Stimulated activated CD4-positive, alpha-beta T cell treated with anti-CD3 and anti-CD28 coated beads, Interleukin-2, amount 100 ng/mL, for 24 hours (primary cell): ENCODE results near the gene RDH13.

Source experiments
- DNase-seq, 2 donors: peaks; one replicate each; pipeline ENCODE4 v3.0.0-alpha.2; 2020

RDH13 gene

DNA sequence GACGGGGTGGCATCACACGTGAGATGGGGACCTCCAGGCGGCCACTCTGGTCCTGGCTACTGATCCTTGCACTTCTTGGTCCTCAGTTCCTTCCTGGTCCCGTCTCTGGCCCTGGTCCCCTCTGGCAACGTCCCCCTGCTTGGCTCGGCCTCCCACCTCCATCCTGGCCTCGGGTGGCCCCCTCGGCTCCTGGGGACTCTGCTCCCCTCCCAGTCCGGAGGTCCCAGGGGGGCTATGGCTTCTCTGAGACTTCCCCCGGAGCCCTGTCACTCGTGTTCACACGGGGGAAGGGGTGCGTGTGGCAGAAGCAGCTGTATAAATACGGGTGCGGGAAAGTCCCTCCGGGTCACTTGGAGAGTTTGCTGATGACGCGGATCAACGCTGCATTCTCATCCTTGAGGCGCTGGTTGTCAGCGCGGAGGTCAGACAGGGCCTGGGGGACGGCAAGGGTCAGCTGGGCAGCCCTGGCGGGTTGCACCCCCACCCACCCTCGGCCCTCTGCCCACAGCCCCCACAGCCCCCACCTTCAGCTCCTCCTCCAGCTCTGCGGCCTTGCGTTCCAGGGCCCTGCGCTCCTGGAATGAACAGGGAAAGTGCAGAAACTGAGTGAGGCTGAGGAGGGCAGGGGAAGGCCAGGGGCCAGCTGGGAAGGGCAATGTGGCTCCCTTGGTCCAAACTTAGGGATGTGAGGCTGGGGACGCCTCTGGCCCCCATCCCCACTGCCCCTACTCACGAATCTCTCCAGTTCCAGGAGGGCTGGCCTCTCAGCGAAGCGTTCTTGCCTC, 28.4 kb upstream of the RDH13 start:
- DNase-seq, result no peak

DNA sequence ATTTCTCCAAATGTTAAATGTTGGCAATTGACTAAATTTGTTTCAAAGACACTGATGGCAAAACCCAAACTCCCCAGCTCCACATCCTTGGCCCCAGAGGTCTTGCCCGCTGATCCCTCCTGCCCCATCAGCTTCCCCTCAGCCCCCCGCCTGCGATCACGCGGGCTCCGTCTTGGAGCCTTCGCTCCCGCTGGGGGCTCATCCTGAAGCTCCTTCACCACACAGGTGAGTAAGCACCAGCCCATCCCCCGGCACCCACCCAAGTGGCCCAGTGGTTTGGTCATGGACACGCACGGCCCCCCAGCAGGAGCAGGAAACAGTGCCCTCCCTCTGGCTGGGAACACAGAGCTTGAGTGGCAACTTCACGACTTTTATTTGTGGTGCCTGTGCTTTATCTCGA, 27.6 kb upstream of the RDH13 start:
- DNase-seq, result no peak

DNA sequence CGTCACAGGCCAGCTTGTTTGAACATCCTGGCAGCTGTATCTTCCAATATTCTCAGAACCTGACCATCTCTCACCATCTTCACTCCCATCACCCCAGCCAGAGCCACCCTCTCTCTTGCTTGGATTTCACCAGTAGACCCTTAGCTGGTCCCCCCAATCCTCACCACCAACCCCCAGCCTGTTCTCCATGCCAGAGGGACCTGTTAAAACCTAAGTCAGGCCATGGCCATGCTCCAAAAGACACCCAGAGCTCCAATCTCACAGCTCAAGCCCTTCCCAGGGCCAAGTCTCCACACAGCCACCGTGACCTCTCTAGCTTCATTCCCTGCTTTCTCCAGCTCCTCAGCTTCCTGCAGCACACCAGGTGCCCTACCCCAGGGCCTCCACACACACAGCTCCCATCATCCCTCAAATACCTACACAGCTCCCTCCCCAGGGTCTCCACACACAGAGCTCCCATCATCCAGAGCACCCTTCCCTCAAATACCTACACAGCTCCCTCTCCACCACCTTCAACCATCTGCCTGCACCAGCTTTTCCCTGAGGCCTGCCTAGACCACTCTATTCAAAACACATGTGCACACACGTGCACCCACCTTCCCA, 26.5 kb upstream of the RDH13 start:
- no peak for DNase-seq

DNA sequence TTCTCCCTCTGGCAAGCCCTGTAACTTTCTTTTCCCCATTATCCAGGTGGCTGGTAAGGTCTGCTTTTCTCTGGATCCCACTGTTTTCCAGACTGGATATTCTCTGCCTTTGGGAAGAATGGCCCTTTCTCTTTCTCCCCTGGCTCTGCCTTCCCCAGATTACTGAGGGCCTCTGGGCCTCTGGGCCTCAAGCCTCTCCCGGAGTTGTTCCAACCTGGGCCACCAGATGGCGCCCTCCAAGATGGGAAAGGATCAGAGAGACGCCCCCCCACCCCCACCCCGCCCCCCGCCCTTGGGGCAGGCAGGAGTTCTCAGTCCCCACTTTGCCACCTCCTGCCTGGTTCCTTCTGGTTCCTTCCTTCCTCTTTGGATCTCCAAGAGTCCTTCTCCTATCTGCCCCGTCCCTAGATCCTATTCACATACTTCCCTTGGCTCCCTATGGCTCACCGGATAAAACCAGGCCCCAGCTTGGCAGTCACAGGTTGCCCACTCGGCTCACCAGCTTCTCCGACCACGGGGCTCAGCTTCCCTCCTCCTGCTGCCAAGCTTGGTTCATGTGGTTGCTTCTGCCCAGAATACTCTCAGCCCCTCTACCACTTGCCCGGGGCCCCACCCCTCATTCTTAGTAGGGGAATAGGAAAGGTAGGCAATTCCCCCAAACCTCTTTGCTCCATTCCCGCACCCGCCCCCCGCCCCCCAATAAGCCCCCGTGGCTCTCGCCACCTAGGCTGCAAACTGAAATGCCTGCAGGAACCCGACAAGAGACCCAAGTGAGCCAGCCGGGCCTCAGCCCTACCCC, 25.8 kb upstream of the RDH13 start:
- DNase-seq, result peak; percentile 89 to 90

DNA sequence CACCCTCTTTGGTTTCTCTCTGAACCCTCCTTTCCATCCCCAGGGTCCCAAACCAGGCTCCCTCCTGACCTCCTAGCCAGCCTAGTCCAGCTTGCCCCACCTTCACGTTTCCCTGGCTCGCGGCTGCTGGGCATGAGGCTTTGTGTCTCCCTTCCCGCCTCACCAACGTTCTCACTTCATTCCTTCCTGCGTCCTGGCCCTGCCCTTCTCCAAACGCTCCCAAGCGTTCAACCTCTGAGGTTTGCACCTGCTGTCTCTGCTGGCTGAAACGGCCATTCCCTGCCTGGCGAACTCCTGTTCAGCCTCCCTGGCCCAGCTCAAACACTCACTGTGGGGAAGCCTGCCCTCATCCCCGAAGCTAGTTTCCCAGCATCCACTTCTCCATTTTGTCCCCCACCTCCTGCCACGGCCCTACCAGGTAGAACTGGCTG, 25.1 kb upstream of the RDH13 start:
- DNase-seq, result no peak

DNA sequence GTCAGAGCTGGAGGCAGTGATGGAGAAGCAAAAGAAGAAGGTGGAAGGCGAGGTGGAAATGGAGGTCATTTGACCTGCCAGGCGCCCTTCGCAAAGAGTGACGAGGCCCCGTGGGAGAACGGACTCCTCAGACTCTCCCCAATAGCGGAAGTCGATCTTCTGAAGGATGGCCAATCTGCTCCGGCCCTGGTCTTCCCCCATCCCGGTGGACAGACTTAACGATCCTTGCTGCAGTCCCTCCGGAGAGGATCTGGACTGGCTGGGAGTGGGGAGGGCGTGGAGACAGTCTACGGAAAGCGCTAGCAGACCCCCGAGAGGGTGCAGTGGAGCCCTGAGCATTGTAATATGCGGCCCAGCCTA, 24.6 kb upstream of the RDH13 start:
- DNase-seq, result no peak

DNA sequence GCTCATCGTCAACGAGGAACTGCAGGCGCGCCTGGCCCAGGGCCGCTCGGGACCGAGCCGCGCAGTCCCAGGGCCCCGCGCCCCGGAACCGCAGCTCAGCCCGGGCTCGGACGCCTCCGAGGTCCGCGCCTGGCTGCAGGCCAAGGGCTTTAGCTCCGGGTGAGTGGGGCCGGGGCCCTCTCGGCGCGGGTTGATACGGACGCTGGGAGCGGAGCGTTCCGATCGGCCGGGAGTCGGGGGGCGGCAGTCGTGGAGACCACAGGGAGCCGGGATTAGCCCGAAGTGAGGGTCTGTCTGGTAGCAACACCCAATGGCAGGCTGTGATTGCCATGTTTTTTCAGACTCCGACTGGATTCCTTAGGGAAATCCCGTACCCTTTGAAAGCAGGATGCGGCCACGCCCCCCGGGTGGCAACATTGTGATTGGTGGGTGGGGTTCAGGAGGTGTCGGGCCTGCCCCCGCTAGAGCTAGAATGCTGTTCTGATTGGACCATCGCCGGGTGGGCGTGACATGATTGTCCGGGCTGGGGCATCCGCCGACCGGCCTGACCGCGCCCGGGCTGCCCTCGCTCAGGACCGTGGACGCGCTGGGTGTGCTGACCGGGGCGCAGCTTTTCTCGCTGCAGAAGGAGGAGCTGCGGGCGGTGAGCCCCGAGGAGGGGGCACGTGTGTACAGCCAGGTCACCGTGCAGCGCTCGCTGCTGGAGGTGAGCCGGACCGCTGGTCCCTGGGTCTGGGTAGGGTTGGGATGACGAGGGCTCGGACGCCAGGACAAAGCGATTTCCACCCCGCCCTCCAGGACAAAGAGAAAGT, 24.0 kb upstream of the RDH13 start:
- DNase-seq, result peak; percentile 65 to 68

DNA sequence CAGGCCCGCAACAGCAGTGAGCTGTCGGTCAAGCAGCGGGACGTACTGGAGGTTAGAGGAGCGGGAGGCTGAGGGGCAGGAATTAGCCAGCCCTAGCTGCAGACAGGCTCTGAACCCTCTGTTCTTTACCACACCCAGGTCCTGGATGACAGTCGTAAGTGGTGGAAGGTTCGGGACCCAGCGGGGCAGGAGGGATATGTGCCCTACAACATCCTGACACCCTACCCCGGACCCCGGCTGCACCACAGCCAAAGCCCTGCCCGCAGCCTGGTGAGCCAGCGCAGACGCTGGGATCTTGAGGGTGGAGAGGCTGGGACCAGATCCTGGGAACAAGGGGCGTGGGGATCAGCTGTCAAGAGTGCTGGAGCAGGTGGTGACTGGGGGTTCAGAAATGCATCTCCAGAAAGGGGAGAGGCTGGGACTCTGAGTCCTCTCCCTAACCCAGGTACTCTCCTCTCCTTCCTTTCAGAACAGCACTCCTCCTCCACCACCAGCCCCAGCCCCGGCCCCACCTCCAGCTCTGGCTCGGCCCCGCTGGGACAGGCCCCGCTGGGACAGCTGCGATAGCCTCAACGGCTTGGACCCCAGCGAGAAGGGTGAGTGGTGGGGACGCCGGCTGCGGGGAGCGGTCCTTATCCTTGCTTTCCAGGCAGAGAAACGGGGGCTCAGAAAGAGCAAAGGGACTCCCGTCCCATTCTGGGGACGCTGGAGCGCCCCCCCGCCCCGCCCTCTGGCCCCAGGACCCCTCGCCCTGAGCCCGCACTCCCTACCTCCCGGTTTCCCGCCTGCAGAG, 23.2 kb upstream of the RDH13 start:
- no peak for DNase-seq

DNA sequence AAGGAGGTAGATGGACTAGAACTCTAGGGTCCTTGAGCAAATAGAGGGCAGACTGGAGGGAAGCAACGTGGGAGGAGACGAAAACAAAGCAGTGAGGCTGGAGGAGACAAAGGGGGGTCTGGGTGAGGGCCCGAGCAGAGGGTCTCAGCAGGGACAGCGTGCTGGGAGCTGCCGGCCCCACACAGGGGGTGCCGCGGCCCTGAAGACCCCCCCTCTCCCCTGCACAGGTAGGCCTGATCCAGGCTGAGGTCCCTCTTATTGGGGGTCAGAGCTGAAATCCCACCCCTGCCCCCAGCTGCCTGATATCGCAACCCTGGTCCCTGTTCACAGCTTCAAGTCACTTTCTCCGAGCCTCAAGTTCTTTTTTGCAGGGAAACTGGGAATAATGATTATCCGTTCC, 21.5 kb upstream of the RDH13 start:
- DNase-seq, result no peak

DNA sequence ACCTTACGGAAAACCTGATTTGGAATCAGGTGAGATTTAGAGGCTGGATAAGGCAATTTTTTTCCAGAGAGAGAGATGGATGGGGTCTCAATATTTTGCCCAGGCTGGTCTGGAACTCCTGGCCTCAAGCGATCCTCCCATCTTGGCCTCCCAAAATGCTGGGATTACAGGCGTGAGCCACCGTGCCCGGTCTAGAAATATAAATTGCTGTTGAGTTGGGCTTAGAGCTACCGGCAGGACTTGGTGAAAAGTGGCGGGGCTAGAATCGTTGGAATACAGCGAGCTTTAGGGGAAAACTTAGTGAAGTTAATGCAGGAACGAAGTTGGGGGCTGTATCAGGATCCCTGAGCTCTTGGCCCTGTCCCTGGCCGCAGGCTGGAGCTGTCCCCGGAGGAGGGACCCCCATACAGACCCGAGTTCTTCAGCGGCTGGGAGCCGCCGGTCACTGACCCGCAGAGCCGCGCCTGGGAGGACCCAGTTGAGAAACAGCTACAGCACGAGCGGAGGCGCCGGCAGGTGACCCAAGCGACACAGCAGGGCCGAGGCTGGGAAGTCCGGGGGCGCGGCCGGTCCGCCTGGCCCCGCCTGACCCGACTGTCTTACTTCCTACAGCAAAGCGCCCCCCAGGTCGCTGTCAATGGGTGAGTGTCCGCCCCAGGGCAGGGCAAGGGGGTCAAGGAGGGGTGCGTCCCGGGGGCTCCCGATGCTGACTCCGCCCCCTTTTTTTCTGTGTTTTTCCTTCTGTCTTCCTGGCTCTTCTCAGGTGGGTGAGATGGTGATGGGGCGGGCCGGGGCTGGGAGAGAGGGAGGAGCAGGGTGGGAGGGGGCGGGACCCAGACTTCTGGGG, 20.3 kb upstream of the RDH13 start:
- DNase-seq, result no peak

DNA sequence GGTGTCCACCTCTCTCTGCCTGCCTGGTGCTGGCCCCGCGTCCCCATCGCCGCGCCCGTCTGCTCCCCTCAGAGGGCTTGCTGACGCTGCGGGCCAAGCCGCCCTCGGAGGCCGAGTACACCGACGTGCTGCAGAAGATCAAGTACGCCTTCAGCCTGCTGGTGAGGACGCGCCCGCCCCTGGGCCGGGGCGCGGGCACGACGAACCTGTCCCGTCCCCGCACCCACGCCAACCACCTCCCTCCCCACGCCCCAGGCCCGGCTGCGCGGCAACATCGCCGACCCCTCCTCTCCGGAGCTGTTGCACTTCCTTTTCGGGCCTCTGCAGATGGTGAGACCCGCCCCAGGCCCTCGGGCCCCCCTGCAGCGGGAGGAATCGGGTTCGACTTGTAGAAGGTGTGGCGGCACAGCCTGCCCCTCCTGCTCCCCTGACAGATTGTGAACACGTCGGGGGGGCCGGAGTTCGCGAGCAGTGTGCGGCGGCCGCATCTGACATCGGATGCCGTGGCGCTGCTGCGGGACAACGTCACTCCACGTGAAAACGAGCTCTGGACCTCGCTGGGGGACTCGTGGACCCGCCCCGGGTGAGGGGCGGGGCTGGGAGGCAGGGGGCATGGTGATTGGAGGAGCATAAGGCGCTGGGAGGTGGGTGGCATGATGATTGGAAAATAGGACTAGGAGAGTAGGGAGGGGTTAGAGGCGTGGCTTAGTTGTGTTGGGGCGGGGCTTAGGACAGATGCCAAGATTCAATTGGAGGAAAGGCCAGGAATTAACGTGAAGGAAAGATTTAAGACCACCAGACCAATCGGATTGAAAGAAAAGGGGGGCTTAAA, 19.3 kb upstream of the RDH13 start:
- DNase-seq, result peak; percentile 53 to 64

DNA sequence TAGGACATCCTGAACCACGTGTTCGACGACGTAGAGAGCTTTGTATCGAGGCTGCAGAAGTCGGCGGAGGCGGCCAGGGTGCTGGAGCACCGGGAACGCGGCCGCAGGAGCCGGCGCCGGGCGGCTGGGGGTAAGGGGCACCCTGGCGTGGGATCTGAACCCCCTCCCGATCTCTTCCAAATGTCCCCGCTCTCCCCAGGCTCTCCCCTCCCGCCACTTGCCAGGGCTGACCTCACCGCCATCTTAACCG, 18.7 kb upstream of the RDH13 start:
- no peak for DNase-seq

DNA sequence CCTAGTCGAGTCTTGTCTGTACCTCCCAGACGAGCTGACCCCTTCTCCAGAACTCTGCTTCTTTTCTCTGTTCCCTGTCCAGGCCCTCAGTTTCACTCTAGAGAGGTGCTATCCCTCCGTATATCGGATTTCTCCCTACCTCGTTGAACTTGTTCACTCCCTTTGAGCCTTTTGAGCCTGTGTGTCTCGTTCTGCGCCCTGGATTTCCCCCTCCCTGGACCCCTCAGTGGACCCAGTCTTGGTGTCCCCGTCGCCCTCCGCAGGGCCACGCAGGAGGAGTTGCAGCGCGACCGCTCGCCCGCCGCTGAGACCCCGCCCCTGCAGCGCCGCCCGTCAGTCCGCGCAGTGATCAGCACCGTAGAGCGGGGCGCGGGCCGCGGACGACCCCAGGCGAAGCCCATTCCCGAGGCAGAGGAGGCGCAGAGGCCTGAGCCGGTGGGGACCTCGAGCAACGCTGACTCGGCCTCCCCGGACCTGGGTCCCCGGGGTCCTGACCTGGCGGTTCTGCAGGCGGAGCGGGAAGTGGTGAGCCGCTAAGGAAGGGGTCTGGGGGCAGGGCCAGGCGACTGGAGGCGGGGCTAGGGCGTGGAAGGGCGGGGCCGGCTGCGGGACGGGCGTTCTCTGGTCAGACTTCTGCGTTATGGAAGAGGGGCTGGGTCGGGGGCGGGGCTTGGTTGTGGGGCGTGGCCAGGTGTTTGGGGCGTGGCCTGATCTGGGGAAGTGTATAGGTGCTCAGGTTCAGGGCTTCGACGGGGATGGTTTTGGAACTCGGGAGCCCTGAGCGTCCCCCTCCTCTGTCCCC, 18.2 kb upstream of the RDH13 start:
- peak; percentile 85 to 90 for DNase-seq

DNA sequence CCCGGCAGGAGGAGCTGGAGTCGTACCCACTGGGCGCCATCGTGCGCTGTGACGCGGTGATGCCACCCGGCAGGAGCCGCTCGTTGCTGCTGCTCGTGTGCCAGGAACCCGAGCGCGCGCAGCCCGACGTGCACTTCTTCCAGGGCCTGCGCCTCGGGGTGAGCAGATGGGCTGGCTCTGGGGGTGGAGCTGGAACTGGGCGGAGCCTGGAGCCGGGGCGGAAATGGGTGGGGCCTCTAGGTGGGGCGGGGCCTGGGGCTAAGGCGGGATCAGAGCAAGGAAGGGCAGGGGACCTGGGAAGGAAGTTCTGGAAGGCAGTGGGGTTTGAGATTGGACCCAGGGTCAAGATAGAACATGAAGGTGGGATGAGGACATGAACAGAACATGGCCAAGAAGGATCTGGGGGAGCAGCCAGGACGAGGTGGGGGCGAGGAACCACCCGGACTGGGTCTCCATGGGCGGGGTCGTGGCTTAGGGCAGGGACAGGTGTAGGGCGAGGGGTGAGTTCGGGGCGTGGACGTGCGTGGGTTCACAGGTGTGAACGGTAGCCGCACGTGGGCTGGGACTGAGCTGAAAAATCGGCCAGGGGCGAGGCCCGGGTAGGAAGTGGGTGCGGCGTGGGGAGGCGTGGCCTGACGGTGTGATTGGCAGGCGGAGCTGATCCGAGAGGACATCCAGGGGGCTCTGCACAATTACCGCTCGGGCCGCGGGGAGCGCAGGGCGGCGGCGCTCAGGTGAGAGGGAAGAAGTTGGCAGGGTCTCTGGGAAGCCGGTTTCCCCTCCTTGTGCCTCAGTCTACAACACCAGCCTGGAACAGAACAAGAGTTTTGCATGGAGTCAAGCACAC, 17.4 kb upstream of the RDH13 start:
- peak; percentile 61 to 76 for DNase-seq

DNA sequence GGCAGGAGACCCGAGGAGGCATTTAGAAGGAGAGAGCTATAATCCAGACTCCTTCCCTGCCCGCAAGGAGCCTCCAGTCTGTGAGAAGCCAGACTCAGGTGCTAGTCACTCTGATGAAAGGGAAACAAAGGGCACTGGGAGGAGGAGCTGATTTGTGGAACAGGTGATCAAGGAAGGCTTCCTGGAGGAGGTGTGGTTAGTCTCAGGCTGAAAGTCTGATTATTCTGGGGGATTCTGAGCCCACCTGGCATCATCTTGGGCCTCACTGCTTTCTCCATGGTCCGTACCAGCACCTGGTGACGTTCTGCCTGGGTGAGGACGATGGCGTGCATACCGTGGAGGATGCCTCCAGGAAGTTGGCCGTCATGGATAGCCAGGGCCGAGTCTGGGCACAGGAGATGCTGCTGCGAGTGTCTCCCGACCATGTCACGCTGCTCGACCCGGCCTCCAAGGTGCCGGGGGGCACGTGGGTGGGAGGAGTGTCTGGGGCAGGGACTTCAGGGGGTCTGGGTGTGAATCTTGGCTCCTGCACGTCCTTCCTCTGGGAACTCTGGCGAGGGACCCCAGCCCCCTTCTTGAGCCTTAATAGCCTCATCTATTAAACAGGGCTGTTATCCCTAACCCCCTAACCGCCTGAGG, 16.6 kb upstream of the RDH13 start:
- no peak for DNase-seq

DNA sequence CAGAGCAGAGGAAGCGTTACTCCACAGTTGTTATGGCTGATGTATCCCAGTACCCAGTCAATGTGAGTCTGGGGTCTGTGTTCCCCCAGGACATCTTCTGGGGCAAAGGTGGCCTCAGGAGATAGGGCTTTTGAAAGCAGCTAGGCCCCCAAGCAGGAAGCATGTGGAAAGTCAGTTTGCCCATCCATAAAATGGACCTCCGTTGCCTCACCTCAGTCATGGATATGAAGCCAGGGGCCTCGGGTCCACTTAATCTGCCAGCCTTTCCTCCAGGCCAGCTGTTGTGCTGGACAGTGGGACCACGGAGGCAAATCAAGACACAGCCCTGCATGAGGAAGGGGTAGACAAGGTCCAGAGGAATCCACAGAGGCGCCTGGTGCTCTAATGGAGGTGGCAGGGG, 16.0 kb upstream of the RDH13 start:
- no peak for DNase-seq

DNA sequence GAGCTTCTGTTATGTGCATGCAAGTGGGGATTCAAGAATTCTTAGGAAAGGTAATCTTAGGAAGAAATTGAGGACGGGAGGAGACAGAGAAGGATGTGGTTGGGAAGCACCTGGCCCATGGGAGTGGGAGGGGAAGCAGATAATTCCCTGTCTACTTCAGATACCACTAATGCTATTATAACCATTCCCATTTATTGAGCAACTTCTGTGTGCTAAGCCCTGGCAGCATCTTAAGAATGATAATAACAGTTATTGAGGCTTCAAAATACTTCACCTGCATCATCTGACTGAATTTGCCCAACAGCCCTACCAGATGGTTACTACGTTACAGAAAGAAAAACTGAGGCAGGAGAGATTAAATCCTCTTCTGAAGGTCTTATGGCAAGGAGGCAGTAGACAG, 14.2 kb upstream of the RDH13 start:
- no peak for DNase-seq

DNA sequence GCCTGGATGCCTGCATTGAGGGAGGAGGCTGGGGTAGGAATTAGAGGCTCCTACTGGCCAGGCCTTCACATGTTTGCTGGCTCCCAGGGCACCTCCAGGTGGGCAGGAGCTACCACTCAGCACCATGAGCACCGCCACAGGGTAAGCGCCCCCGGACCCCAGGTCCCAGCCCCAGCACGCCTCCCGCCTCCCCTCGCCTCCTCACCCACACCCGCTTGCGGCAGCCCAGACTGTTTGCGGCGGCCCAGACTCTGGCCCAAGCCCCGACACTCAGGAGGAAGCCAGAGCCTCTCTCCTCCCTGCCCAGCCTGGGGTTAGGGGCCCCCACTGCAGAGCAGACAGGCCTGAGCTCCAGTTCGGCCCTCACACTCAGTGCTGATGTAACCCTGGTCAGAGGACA, 13.4 kb upstream of the RDH13 start:
- DNase-seq, result no peak
